K562 (cell line): Measurements from ENCODE around the gene LASP1. TPM values are rescaled to one million over a fixed set of nuclear protein-coding genes. Genes with fewer than 3 reads are reported as not detected.
A peak's percentile ranks its signal among the peaks of the same experiment; 100 is the strongest.

ENCODE experiments used
- ATF7 ChIP-seq: fragments of 450-650 bp; IDR thresholded peaks from 2 replicates; pipeline ENCODE4 v1.7.1; 2014; ENCODE audit warnings: mild to moderate bottlenecking, moderate library complexity
- CBX2 ChIP-seq: fragments of 200-600 bp; sonication (generic); IDR thresholded peaks from one replicate; pipeline ENCODE4 v1.6.1; 2012; ENCODE audit warnings: mild to moderate bottlenecking, low read length, inconsistent platforms; ENCODE audit not compliant: insufficient read depth, poor library complexity, severe bottlenecking
- HDAC6 ChIP-seq: IDR thresholded peaks from 2 replicates; pipeline ENCODE4 v1.6.1; 2012; ENCODE audit warnings: low read depth, mild to moderate bottlenecking, control low read depth, inconsistent platforms, low read length, moderate library complexity
- HMGN3 ChIP-seq: IDR thresholded peaks from 2 replicates; pipeline ENCODE4 v1.6.1; 2011; ENCODE audit warnings: borderline replicate concordance, low read depth, mild to moderate bottlenecking, mixed read lengths, low read length; ENCODE audit not compliant: insufficient read length; ENCODE audit errors: extremely low read depth
- MCM2 ChIP-seq: fragments of 450-650 bp; IDR thresholded peaks from 2 replicates; pipeline ENCODE4 v1.6.1; 2017; ENCODE audit warnings: low read depth, mild to moderate bottlenecking
- POLR3G ChIP-seq: IDR thresholded peaks from 2 replicates; pipeline ENCODE4 v1.6.1; 2011; ENCODE audit not compliant: insufficient read length, insufficient replicate concordance; ENCODE audit errors: extremely low read depth
- SIRT6 ChIP-seq: IDR thresholded peaks from one replicate; pipeline ENCODE4 v1.6.1; 2012; ENCODE audit warnings: low read depth, mild to moderate bottlenecking, control low read depth, inconsistent platforms, low read length, moderate library complexity
- ZHX1 ChIP-seq: fragments of 150-350 bp; conservative IDR thresholded peaks from 2 replicates; pipeline ENCODE4 v1.6.1; 2014; ENCODE audit warnings: low read length
- ZNF644 ChIP-seq: fragments of 200-800 bp; sonication (Bioruptor generic); IDR thresholded peaks from 2 replicates; pipeline ENCODE4 v1.6.1; 2016; ENCODE audit warnings: low read depth, missing genetic modification characterization, missing compliant biosample characterization
- polyA plus RNA-seq, 8 experiments: library from polyadenylated mRNA; depleted of rRNA in 4 of 8; stranded (reverse) in 5 of 8; unstranded in 3 of 8; fragments of >200 nt; fragmentation: Nextera tagmentation in 2 of 8; fragmentation: Illumina TruSeq in 1 of 8; extraction: Ambion mirVana in 2 of 8; extraction: Trizol in 1 of 8; gene quantifications; 2 replicates each; pipeline versions ENCODE4 v1.2.1 to v1.2.3, GENCODE V29; 2011 to 2014; ENCODE audit warnings: inconsistent platforms in 1 of 8, missing spikeins in 1 of 8
- total RNA-seq, 7 experiments: library from RNA; depleted of rRNA in 6 of 7; stranded (reverse); fragments of >200 nt in 6 of 7; fragmentation: Illumina TruSeq in 2 of 7; extraction: Trizol in 2 of 7; gene quantifications; 2 replicates each; pipeline versions ENCODE4 v1.2.1 to v1.2.3, GENCODE V29; 2011 to 2021; ENCODE audit warnings: low replicate concordance in 1 of 7
- TF ChIP-seq, protein P1 (sequence below): fragments of 450-650 bp; IDR thresholded peaks from 2 replicates; pipeline ENCODE4 v1.6.1; 2017; ENCODE audit warnings: antibody characterized with exemption, mild to moderate bottlenecking
- TF ChIP-seq, protein P2 (sequence below): fragments of 450-650 bp; IDR thresholded peaks from 2 replicates; pipeline ENCODE4 v1.6.1; 2018; ENCODE audit not compliant: partially characterized antibody

LASP1 gene
- total and polyA plus RNA-seq, 9 of the 15 experiments (the other 6 are each of a cell fraction or from before 2014, with no cell fraction given): 23.0 to 125 (median 55.3) TPM

DNA sequence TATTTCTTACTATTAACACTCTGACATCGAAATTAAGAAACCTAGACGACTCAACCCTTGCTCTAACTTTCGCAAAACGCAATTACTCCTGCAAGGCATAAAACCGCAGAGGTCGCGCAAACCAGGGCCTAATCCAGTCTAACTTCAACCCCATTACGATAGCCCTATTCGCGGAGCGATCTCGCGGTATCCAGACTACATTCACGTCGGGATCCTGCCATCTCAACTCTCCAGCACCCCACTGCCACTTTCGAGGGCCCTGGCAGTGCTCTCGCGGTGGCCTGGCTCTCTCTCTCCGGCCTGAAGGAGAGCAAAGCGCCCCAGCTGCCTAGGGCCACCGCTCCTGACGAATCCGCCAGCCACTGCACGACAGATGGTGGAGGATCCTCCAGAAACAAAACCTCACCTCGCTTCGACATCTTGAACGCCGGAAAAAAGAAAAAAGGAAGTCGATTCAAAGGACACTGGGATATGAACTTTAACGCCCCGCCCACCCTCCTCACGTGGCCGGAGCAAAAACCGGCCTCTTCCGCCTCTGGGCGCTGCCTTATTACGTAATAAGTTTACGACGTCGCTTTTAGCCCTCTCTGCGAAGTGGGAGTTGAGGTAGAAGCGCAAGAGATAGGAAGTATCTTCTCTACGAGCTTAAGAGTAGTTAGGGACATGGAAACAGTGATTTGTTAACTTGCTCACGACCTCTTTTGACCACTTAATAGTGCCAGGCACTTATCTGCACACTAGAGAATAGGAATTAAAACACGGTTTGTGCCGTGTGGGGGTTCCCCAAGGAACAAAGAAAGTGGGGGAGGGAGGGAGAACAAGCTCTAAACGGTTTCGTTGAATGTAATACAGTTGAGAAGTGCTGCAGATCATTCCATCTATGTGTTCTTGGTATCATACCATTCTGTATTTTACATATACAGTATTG, 16.3 kb upstream of the LASP1 start, which contains the start of gene RPL23 (continued):
- TF ChIP-seq HMGN3 (no peak), ATF7 (peak; percentile 94), ZNF644 (tag) (peak; percentile 77; the same call in 1 of the 2 replicates), HDAC6 (no peak), POLR3G (no peak), ZHX1 (0 out of 2 replicates have a peak, but pooled peaks have one; percentile 61), SIRT6 (no peak), CBX2 (no peak), MCM2 (no peak)
- TF ChIP-seq, protein P1, sequence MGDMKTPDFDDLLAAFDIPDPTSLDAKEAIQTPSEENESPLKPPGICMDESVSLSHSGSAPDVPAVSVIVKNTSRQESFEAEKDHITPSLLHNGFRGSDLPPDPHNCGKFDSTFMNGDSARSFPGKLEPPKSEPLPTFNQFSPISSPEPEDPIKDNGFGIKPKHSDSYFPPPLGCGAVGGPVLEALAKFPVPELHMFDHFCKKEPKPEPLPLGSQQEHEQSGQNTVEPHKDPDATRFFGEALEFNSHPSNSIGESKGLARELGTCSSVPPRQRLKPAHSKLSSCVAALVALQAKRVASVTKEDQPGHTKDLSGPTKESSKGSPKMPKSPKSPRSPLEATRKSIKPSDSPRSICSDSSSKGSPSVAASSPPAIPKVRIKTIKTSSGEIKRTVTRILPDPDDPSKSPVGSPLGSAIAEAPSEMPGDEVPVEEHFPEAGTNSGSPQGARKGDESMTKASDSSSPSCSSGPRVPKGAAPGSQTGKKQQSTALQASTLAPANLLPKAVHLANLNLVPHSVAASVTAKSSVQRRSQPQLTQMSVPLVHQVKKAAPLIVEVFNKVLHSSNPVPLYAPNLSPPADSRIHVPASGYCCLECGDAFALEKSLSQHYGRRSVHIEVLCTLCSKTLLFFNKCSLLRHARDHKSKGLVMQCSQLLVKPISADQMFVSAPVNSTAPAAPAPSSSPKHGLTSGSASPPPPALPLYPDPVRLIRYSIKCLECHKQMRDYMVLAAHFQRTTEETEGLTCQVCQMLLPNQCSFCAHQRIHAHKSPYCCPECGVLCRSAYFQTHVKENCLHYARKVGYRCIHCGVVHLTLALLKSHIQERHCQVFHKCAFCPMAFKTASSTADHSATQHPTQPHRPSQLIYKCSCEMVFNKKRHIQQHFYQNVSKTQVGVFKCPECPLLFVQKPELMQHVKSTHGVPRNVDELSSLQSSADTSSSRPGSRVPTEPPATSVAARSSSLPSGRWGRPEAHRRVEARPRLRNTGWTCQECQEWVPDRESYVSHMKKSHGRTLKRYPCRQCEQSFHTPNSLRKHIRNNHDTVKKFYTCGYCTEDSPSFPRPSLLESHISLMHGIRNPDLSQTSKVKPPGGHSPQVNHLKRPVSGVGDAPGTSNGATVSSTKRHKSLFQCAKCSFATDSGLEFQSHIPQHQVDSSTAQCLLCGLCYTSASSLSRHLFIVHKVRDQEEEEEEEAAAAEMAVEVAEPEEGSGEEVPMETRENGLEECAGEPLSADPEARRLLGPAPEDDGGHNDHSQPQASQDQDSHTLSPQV: no peak
- TF ChIP-seq, protein P2, sequence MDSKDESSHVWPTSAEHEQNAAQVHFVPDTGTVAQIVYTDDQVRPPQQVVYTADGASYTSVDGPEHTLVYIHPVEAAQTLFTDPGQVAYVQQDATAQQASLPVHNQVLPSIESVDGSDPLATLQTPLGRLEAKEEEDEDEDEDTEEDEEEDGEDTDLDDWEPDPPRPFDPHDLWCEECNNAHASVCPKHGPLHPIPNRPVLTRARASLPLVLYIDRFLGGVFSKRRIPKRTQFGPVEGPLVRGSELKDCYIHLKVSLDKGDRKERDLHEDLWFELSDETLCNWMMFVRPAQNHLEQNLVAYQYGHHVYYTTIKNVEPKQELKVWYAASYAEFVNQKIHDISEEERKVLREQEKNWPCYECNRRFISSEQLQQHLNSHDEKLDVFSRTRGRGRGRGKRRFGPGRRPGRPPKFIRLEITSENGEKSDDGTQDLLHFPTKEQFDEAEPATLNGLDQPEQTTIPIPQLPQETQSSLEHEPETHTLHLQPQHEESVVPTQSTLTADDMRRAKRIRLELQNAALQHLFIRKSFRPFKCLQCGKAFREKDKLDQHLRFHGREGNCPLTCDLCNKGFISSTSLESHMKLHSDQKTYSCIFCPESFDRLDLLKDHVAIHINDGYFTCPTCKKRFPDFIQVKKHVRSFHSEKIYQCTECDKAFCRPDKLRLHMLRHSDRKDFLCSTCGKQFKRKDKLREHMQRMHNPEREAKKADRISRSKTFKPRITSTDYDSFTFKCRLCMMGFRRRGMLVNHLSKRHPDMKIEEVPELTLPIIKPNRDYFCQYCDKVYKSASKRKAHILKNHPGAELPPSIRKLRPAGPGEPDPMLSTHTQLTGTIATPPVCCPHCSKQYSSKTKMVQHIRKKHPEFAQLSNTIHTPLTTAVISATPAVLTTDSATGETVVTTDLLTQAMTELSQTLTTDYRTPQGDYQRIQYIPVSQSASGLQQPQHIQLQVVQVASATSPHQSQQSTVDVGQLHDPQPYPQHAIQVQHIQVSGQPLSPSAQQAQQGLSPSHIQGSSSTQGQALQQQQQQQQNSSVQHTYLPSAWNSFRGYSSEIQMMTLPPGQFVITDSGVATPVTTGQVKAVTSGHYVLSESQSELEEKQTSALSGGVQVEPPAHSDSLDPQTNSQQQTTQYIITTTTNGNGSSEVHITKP: no peak
